SK-N-MC (cell line): Measurements from ENCODE around the gene BRD9.

Experiments
- EZH2 ChIP-seq: fragments of 200-600 bp; sonication (generic); IDR thresholded peaks from one replicate; pipeline ENCODE4 v1.6.1; 2017; ENCODE audit warnings: antibody characterized with exemption
- POLR2AphosphoS5 ChIP-seq: IDR thresholded peaks from 2 replicates; pipeline ENCODE4 v1.6.1; 2012; ENCODE audit warnings: mild to moderate bottlenecking, low read depth, low read length, borderline replicate concordance

- TF ChIP-seq EZH2 (no peak), POLR2AphosphoS5 (no peak)
These were observed 30.0 kb downstream of the BRD9 start for GRCh38 chr5:862367-863243.
